RPMI7951 (cell line): ENCODE measurements around the gene PCDHGA7. TPM values are rescaled to one million over a fixed set of nuclear protein-coding genes. Genes with fewer than 3 reads are reported as not detected.
A peak's percentile ranks its signal among the peaks of the same experiment; 100 is the strongest.
"Not testable (repeated sequence)": the region's sequence is repeated elsewhere in the genome, so short reads cannot be mapped to it uniquely, and the experiment has no call there.

Experiments used
- DNase-seq: peaks from one replicate; pipeline ENCODE4 v3.0.0-alpha.2; 2012; ENCODE audit warnings: low read depth
- total RNA-seq: library from RNA; depleted of rRNA; stranded (reverse); fragments of >200 nt; shearing (Covaris generic); gene quantifications from 2 replicates; pipeline ENCODE4 v1.2.3, GENCODE V29; 2014; rRNA removed

The PCDHGA7 gene
- total RNA-seq, 1 experiment from 2014 or later: 4.6 TPM

GRCh38 chr5:141430332-141431113 lies 48.0 kb downstream of the PCDHGA7 start, which contains the start of gene PCDHGA12:
TSS of gene PCDHGA12 (plus strand) at chr5:141430507. CDS start at chr5:141430760, 253 bp downstream.
- DNase-seq: peak; percentile 88

- peak; percentile 19 for DNase-seq
Observed at GRCh38 chr5:141431286-141431685, 48.7 kb downstream of the PCDHGA7 start.

- DNase-seq: not testable (repeated sequence)
Observed at GRCh38 chr5:141432308-141432707, 49.8 kb downstream of the PCDHGA7 start.

- DNase-seq: not testable (repeated sequence)
Observed at GRCh38 chr5:141432726-141433125, 50.2 kb downstream of the PCDHGA7 start.

- DNase-seq: no peak
Observed at GRCh38 chr5:141434006-141434405, 51.5 kb downstream of the PCDHGA7 start.

Other genes with a start within 250 kb of the PCDHGA7 start
- gene PCDHB5, start 247.5 kb upstream of the PCDHGA7 start, total RNA-seq: 0.59 and 0.60 TPM in 2 replicates
- gene PCDHB6, start 232.7 kb upstream of the PCDHGA7 start, total RNA-seq: 0.20 and 0.24 TPM in 2 replicates
- 0.39 and 0.48 TPM in 2 replicates for gene PCDHB7, start 210.1 kb upstream of the PCDHGA7 start, total RNA-seq
- 0.10 and 0.12 TPM in 2 replicates for gene PCDHB8, start 205.0 kb upstream of the PCDHGA7 start, total RNA-seq
- 2.0 and 2.1 TPM in 2 replicates for gene PCDHB16, start 200.4 kb upstream of the PCDHGA7 start, total RNA-seq
- 0.10 and 0.24 TPM in 2 replicates for gene PCDHB9, start 195.6 kb upstream of the PCDHGA7 start, total RNA-seq
- gene PCDHB10, start 190.4 kb upstream of the PCDHGA7 start, total RNA-seq: 0.60 and 0.78 TPM in 2 replicates
- 0.12 and 0.20 TPM in 2 replicates for gene PCDHB11, start 183.1 kb upstream of the PCDHGA7 start, total RNA-seq
- 0.36 and 0.88 TPM in 2 replicates for gene PCDHB12, start 174.0 kb upstream of the PCDHGA7 start, total RNA-seq
- gene PCDHB13, start 168.8 kb upstream of the PCDHGA7 start, total RNA-seq: 2.5 and 2.6 TPM in 2 replicates
- 0.72 and 0.88 TPM in 2 replicates for gene PCDHB14, start 159.4 kb upstream of the PCDHGA7 start, total RNA-seq
- gene PCDHB15, start 137.3 kb upstream of the PCDHGA7 start, total RNA-seq: 1.6 and 2.0 TPM in 2 replicates
- gene SLC25A2, start 78.7 kb upstream of the PCDHGA7 start, total RNA-seq: 0.48 TPM in 1 of 2 replicates, not detected in the other
- gene TAF7, start 62.0 kb upstream of the PCDHGA7 start, total RNA-seq: 36.0 and 50.9 TPM in 2 replicates
- 3.3 and 3.7 TPM in 2 replicates for gene PCDHGA1, start 52.2 kb upstream of the PCDHGA7 start, total RNA-seq
- gene PCDHGA2, start 44.0 kb upstream of the PCDHGA7 start, total RNA-seq: 6.8 and 7.0 TPM in 2 replicates
- gene PCDHGA3, start 38.9 kb upstream of the PCDHGA7 start, total RNA-seq: 0.12 and 0.39 TPM in 2 replicates
- 10.6 and 10.9 TPM in 2 replicates for gene PCDHGB1, start 32.6 kb upstream of the PCDHGA7 start, total RNA-seq
- 3.8 and 4.8 TPM in 2 replicates for gene PCDHGA4, start 27.7 kb upstream of the PCDHGA7 start, total RNA-seq
- 4.6 and 6.0 TPM in 2 replicates for gene PCDHGB2, start 22.7 kb upstream of the PCDHGA7 start, total RNA-seq
- gene PCDHGA5, start 18.6 kb upstream of the PCDHGA7 start, total RNA-seq: 1.5 and 1.8 TPM in 2 replicates
- gene PCDHGB3, start 12.5 kb upstream of the PCDHGA7 start, total RNA-seq: 1.1 and 1.6 TPM in 2 replicates
- gene PCDHGA6, start 8.9 kb upstream of the PCDHGA7 start, total RNA-seq: 1.3 and 1.8 TPM in 2 replicates
- gene PCDHGB4, start 5.0 kb downstream of the PCDHGA7 start, total RNA-seq: 12.0 and 12.7 TPM in 2 replicates
- 1.6 and 1.9 TPM in 2 replicates for gene PCDHGA8, start 9.9 kb downstream of the PCDHGA7 start, total RNA-seq
- gene PCDHGB5, start 15.2 kb downstream of the PCDHGA7 start, total RNA-seq: 18.6 and 19.8 TPM in 2 replicates
- 0.88 and 1.1 TPM in 2 replicates for gene PCDHGA9, start 20.0 kb downstream of the PCDHGA7 start, total RNA-seq
- 0.84 and 0.88 TPM in 2 replicates for gene PCDHGB6, start 25.3 kb downstream of the PCDHGA7 start, total RNA-seq
- 0.78 and 0.84 TPM in 2 replicates for gene PCDHGA10, start 30.2 kb downstream of the PCDHGA7 start, total RNA-seq
- gene PCDHGB7, start 34.9 kb downstream of the PCDHGA7 start, total RNA-seq: 0.29 and 0.48 TPM in 2 replicates
- 7.0 and 8.1 TPM in 2 replicates for gene PCDHGA11, start 38.3 kb downstream of the PCDHGA7 start, total RNA-seq
- 19.9 and 23.5 TPM in 2 replicates for gene PCDHGA12, start 47.8 kb downstream of the PCDHGA7 start, total RNA-seq
- gene PCDHGC3, start 93.2 kb downstream of the PCDHGA7 start, total RNA-seq: 75.6 and 81.8 TPM in 2 replicates
- 0.78 and 1.1 TPM in 2 replicates for gene PCDHGC4, start 102.3 kb downstream of the PCDHGA7 start, total RNA-seq
- 1.1 and 1.2 TPM in 2 replicates for gene PCDHGC5, start 106.3 kb downstream of the PCDHGA7 start, total RNA-seq
- 29.1 and 40.1 TPM in 2 replicates for gene DIAPH1, start 236.3 kb downstream of the PCDHGA7 start, total RNA-seq